HUDEP-2 (cell line): ENCODE data around the gene COL13A1.

ENCODE experiments used
- DNase-seq, 76 experiments: peaks; one replicate each; lab custom pipeline; 2025; ENCODE audit not compliant: unreplicated experiment in 76 of 76; lab: John Stamatoyannopoulos, UW

COL13A1 gene

DNA sequence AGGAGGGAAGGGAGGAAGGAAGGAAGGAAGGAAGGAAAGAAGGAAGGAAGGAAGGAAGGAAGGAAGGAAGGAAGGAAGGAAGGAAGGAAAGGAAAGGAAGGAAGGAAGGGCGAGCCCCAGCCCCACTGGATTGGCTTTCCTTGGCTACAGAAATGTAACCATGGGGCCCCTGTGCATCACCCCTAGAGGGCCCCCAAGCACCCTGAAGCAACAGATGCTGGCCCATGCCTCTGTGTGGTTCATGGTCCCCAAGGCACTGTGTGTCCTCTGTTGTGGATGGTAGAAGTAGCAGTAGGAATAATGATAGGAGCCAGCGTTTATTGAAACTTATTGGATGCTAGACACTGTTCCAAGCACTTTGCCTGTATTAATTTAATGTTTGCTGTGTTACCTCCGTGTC lies 134.4 kb downstream of the COL13A1 start:
- peak in 5 of 76 experiments; percentile 4 to 21 (median 7) for DNase-seq

DNA sequence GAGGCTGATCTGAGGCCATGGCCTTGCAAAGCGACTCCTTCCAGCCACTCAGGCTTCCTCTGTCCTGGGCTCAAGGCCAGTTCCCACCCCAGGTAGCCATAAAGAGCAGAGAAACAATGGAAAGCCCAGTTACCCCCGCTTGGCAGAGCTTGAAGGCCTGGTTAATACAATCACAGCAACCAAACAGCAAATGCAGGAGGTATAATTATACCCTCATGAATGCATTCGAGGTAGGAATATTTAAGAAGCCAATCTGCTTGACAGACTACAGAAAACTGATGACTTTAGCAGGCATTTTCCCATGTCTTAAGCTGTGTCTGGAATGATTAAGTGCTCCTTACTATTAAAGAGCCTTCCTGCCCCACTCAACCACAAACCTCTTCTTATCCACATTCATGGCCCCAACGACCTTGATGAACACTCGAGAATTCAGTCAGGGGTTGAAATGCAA lies 136.9 kb downstream of the COL13A1 start:
- DNase-seq = no peak

DNA sequence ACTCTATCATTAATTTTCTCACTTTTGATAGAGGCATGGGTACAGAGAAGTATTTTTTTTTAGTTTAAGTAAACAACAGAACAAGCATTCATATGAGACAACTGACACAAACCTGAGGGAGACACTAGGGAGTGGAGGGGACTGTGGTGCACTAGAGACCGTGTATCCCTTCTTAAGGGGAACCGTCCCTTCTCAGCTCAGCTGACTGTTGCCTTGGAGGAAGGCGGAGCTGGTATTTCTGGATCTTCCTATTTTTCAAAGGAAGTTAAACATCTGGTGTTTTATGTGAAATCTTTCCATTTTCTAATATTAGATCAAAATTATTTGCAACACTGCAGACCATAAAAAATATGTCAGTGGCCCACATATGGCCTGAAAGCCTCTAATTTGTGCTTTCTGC lies 137.4 kb downstream of the COL13A1 start:
- DNase-seq = no peak

DNA sequence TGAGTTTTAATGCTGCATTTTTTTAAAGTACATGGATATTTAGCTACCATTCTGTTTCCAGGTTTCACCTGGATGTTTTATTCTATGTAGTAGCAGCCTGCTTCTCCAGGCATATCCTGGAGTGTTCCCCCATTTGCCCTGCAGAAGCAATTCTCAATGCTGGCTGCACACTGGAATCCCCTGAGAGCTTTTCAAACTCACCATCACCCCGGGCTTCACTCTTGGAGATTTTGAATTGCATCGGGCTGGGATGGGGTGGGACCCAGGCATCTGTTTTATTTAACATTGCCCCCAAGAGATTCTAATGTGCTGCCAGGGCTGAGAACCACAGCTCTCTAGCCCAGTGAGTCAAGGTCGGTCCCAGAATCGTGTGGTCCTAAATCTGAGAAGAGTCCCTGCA lies 137.8 kb downstream of the COL13A1 start:
- DNase-seq = no peak

DNA sequence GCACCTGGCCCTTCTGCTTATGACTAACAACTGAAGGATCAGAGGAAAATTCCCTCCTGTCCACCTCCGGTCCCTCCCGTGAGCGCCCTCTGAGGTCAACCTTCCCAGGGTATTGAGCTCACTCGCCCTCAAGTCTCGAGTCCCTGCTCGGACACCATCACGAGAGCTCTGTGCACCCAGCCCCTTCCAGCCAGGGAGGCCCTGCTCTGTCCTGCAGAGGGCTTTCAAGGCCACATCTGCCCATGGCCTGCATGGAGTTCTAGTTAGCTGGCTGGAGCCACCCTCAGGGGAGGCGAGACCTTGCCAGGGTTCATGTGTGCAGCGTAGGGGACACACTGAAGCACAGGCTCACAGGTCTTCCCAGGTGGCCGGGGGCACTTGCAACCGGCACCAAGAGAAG lies 140.0 kb downstream of the COL13A1 start:
- no peak for DNase-seq

DNA sequence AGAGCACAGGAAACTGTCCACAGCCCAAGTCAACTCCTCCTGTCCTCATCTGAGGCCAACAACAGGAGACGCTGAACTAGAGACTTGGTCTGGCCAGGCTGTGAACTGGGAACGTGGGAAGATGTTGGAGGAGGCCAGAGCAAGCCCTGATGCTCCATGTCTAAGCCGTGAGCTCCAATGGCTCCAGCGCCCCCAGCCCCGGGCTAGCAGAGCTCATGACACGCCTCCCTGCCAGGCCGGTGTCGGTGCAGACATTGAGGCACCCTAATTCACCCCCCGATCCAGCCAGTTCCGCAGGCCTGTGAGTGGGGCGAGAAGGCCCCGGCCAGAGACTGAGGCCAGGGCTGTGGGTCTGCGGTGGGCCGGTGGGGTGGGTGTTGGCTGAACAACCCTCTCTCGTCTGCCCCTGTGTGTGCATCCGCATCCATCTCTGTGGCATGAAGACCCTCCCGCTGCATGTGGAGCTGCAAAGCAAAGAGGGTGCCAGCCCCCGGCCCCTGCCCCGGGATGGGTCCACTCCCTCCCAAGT lies 141.7 kb downstream of the COL13A1 start:
- no peak for DNase-seq

DNA sequence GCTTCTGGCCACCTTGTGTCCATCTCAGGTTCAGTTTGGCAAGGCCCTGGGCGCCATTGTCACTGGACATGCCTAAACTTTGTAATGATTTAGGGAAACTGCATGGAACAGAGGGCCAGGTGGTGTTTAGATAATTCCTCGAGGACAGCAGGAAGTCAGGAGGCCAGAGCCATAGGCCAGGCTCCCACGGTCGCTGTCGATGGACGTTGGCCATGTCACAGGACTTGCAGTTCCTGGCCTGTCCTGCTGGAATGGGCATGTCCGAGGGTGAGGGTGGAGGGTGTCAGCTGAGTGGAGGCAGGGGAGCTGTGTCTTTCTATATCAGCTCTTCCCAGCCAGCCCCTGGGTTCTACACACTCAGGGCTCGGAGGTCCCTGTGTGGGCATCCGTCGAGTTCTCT lies 143.1 kb downstream of the COL13A1 start:
- DNase-seq = no peak

DNA sequence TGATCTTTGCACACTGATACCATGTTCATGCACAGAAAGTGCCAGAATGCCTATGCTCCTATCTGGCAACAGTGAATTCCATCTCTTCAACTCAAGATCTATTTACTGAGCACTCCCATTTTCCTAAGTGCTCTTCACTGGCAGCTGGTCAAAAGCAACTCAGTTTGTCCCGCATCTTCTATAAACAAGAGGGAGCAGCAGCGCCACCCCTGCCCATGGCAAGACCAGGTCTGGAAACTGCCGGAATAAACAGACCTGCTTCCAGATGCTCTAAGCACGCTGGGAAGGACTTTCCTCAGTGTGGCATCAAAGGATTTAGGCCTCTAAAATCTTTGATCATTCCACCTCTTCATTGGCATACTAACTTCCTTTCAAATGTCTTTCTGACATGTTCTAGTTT lies 146.6 kb downstream of the COL13A1 start:
- no peak for DNase-seq

DNA sequence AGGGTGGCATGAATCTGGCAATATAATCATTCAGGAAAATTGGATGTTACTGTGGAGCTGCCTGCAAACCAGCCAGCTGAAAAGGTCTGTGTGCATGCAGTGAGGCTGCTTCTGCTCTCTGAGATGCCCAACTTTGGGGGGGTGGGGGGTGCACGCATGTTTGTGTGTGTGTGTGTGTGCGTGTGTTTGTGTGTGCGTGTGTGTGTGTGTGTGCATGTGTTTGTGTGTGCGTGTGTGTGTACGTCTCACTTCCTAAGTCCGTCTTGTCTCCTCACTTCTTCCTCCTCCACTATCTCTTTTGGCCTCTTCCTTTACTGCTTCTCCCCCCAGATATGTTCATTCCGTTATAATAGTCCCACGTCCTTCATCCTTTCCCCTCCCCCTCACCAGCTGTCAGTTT lies 148.1 kb downstream of the COL13A1 start:
- no peak for DNase-seq

DNA sequence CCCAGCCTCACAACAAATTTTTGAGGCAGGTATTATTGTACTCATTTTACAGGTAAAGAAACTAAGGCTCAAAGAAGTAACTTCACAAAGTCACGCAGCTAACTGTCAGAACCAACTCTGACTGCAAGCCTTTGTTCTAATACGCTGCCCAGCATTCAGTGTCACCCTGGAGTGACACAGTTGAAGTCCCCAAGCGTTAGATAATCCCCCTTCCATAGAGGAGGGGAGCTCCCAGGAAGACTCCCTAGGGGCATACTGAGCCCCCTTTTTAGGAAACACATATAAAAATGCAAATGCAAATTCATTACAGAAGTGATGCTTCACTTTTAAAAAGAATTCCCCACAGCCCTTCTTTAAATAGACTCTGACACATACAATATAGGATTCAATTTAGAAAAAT lies 150.0 kb downstream of the COL13A1 start:
- no peak for DNase-seq

DNA sequence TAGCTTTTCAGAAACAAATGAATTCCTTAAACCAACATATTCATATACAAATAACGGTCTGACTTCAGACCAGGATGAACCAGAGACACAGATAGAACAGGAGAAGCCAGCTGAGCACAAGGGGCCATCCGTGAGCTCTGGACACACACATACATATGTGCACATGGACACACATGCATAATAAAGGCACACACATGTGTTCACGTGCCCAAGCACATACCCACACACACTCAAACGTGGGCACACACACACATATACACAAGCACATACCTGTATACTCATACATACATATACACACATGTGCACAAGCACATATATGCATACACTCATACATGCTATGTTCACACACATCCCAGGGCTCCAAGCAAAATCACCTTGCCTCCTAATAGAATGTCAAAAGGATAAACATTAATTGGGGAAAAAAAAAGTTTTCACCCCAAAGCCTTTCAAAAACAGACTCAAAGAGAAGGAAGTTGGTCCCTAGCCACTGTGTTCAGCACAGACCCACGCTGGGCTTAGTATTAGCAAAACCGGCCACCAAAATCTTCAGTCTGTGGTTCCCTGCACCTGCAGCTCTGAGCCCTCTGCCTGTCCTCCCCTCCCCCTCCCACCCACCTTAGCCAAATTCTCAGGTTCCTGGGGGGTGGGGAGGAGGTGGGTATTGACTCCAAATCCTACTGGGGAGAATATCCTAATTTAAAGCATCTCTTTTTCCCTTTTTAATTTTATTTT lies 150.5 kb downstream of the COL13A1 start:
- no peak for DNase-seq

DNA sequence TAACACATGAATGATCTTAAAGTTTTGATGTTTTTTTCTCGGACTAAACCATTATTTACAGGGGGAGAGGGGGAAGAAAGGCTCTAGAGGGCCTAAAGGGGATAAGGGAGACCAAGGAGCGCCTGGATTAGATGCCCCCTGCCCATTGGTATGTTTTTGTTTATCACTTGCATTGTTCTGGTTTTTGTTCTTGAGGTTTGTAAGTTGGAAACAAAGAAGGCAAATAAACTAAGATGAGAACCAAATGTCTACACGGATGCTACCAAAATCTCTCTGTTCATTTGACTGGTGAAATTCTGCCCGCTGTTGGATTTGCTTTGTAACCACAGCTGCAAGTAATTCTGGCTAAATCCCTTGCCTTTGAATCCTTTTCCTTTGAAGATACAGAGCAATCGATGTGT lies 151.1 kb downstream of the COL13A1 start:
- DNase-seq = no peak

DNA sequence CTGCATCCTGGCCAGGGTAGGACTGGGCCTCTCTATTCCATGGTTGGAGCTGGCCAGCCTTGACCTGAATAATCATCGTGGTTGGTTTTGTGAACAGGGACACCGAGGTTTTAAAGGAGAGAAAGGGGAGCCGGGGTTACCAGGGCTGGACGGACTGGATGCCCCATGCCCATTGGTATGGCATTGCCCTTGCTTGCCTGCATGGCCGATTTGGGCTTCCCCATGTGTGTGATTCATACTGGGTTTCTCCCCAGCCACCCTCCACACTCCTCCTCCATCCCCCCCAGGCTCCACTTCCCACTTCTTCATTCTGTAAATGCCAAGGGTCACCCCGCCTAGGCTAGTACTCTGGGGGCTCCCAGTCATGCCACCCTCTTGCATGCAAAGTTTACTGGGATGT lies 152.1 kb downstream of the COL13A1 start:
- DNase-seq = no peak

DNA sequence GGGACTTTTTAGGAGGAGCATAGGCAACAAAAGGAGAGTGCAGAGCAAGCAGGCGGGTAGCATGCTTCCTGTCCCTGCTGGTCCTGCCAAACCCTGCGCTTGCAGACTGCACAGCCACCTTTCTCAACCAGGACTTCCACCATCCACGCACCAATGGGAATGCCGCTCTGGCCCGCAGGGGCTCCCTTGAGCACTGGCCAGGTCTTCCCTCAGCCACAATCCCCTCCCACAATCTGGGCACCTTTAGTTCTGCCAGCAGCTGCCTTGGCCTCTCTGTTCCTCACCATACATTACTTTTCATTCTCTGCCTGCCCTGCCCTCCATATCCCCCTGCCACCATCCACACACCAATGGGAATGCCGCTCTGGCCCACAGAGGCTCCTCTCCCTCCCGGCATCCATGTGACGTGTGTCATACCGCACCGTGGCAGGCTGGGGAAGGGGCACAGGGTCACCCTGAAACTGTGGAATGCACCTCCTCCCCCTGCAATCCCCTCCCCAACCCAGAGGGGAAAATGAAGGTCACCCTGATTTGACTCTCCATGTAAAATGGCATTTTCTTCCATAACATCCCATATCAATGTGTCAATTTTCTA lies 153.6 kb downstream of the COL13A1 start:
- DNase-seq = no peak

DNA sequence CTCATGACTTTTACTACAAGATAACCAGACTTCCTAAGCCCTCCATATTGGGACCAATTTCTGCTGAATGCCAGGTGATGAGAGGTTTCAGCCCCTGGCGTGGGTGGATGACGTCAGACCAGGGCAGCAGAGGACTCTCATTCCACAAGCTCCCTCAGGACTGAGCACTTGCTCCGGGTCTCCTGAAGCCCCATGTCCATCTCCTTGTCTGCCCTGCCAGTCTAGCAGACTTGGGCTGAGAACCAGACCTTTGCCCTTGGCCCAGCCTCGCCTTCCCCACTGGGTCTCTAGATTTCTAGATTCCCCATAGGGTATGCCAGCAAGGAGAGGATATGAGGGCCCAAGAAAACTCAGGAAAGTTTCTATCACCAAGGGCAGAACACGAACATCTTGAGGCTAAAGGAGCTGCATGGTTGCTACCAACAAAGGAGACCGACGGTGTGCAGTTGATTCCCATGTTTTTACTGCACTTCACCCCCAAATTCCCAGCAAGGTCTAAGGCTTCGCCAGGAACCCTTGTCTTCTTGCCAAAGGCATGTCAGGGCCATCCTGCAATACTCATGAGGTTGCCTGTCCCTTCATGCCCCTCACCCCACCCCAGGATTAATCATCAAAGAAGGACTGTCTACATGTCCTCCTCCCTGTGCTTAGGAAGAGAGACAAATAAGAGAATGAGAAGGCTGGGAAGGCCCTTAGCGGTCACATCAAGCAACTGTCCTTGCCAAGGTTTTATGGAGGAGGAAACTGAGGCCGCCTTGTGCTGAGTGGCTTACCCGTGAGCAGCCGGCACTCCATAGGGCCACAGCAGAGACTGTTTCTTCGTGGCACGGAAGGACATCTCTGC lies 154.4 kb downstream of the COL13A1 start:
- no peak for DNase-seq

DNA sequence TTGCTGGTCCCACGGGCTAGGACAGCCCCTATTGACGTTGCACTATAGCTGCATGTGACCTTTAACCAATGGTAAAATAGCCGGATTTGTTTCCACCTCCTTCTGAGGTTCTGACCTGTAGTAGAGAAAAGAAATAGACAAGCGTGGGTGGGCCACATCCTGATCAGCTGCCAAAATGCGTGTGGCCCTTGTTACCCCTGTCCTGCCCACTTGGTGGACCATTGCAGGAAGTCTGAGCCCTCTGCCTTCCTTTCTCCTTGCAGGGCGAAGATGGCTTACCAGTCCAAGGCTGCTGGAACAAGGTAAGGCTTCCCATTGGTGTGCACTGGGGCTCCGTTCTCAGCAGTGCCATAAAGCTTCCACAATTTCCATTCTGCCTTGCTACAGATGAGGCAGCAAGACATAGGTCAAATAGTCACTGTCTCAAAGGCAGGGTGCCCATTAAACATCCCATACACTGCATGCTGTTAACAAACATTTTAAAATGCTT lies 155.1 kb downstream of the COL13A1 start:
- no peak for DNase-seq

DNA sequence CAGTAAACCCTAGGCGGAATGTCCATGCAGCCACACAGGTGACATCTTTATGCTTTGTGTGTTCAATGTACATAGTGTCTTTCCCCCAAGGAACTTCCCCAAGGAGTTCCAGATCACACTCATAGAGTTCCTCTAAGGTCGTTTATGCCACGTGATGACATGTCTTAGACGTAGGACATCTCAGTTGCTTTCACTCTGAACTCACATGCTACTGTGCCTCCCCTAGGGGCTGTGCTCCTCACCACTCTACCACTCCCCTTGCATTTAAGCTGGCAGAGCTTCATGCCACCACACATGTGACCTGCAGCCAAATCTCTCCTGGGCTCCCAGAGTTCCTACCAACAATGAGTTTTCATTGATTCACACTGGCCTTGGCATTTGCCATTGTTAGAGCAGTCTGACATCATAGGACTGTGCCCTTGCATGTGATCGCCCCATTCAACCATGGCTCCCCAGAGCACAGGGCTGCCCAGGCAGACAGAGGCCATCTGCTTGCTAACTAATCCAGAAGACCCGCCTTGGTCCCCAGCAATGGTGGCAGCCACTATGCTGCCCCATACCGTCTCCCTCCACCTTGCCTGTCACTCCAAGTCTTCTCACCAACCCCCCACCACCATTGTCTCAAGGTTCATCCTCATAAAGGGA lies 155.7 kb downstream of the COL13A1 start:
- no peak for DNase-seq

DNA sequence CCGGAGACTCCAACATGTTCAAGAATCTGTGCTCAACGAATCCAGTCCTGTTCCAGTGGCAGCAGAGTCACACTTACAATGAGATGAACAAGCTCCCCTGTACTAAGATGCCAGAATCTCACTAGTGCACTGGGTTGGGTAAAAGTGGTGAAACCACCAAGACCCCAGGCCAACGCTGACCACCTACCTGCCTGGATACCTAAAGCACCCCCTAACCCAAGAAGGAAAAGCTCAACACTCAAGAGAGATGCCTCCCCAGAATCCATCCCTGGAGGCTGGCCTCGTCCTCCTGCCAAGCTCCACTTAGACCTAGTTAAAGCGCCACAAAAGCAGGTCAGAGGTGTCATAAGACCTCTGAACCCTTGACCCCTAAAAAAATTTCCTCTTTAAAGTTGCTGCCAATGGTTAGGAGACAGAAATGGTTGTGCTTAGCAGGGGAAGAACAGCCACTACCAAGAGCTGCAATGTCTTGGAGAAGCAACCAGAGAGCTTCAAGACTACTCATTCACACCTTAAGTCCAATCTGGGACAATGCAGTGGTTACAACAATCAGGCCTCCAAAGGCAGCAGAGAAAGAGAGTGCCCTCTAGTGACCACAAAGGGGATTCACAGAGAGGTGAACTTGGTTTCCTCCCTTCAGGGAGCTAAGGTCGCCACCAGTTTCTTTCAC lies 156.3 kb downstream of the COL13A1 start:
- DNase-seq = peak in 13 of 76 experiments; percentile 4 to 53 (median 12)

DNA sequence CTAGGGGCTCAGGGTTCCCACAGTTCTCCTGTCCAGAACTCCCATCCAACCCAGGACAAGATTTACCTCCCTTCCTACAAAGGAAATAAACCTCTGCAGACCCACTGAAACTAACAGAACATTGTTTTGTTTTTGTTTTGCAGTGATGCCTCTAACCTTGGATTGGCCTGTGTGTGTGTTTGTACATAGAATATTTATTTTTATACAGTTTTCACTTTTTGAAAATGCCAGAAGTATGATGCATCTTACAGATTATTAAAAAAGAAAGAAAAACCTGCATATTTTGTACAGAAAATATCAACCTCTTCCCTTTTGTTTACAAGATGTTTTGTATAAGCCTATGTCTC lies 156.8 kb downstream of the COL13A1 start:
- no peak for DNase-seq

DNA sequence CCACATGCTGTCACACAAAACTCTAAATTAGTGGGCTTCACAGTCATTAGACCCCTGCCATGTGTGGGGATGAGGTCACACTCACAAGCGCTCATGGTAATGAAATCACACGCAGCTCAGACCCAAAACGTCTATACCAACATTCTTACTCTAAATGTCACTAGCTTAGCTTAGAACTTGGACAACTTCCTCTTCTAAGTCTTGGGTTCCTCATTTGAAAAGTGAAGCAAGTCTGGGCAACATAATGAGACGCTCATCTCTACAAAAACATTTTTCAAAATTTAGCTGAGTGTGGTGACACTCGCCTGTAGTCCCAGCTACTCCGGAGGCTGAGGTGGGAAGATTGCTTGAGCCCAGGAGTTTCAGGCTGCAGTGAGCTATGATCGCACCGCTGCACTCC lies 158.2 kb downstream of the COL13A1 start:
- no peak for DNase-seq
